GM12878 (cell line): Measurements from ENCODE around the gene BBX. TPM values are rescaled to one million over a fixed set of nuclear protein-coding genes. Genes with fewer than 3 reads are reported as not detected.

Experiments
- ATAC-seq: fragments of 200-7000 bp; cut with Tn5 transposase; 3 replicates; pipeline ENCODE4 v1.9.1; 2020; ENCODE audit warnings: mild to moderate bottlenecking, moderate library complexity
- BruUV-seq: library from RNA; stranded (reverse); fragments of 400-500 nt; replicated peaks from 2 replicates; lab custom pipeline; 2021; lab: Mats Ljungman, UMichigan
- CTCF ChIA-PET: fragments of 300-600 bp; sonication (Branson Sonifier 250); formaldehyde crosslinking; extraction: SDS; loops from one replicate; lab custom pipeline; 2021; ENCODE audit warnings: inconsistent platforms; lab: Yijun Ruan, JAX
- POLR2A ChIA-PET: fragments of 350-600 bp; formaldehyde crosslinking; extraction: SDS; loops from one replicate; lab custom pipeline; 2021; ENCODE audit warnings: inconsistent platforms; lab: Charles Lee
- RAD21 ChIA-PET: fragments of 300-600 bp; sonication (Branson Sonifier 250); formaldehyde crosslinking; loops from one replicate; lab custom pipeline; 2023; ENCODE audit warnings: antibody characterized with exemption; ENCODE audit not compliant: unreplicated experiment; lab: Charles Lee
- SMC1A ChIA-PET: fragments of 300-600 bp; sonication (Branson Sonifier 250); formaldehyde crosslinking; loops from one replicate; lab custom pipeline; 2023; ENCODE audit not compliant: unreplicated experiment, uncharacterized antibody; lab: Charles Lee
- DNase-seq: peaks from one replicate; pipeline ENCODE4 v3.0.0-alpha.2; 2011; ENCODE audit warnings: low read depth, low spot score
- FAIRE-seq: peaks from 3 replicates; lab custom pipeline; 2011; peaks lifted over from hg19 to GRCh38; lab: Jason Lieb, UNC
- H2AFZ ChIP-seq: 2 replicates; pipeline ENCODE4 v1.6.0; 2011; ENCODE audit warnings: low read depth, low read length, control low read depth; ENCODE audit not compliant: control insufficient read depth
- H3K27ac ChIP-seq: 2 replicates; pipeline ENCODE4 v1.5.1; 2011; ENCODE audit warnings: control low read depth; ENCODE audit not compliant: control insufficient read depth, insufficient read depth
- H3K27me3 ChIP-seq, 2 experiments: replicated peaks in 1 of 2; 2 replicates each; pipeline versions ENCODE4 v1.6.0 to v1.6.1; 2011; ENCODE audit warnings: low read length in 1 of 2; ENCODE audit not compliant: control insufficient read depth in 2 of 2, insufficient read depth in 2 of 2
- H3K36me3 ChIP-seq, 2 experiments: 2 replicates each; pipeline ENCODE4 v1.5.1; 2011; ENCODE audit warnings: low read length in 1 of 2; ENCODE audit not compliant: control insufficient read depth in 2 of 2, insufficient read depth in 2 of 2
- H3K4me1 ChIP-seq: 2 replicates; pipeline ENCODE4 v1.6.1; 2011; ENCODE audit warnings: mild to moderate bottlenecking, low read length, moderate library complexity, mixed read lengths; ENCODE audit not compliant: control insufficient read depth, insufficient read depth
- H3K4me2 ChIP-seq: 2 replicates; pipeline ENCODE4 v1.6.0; 2011; ENCODE audit warnings: control low read depth; ENCODE audit not compliant: control insufficient read depth, insufficient read depth
- H3K4me3 ChIP-seq: fragments of 200-600 bp; sonication (generic); 2 replicates; pipeline ENCODE4 v1.5.1; 2016
- H3K79me2 ChIP-seq: 2 replicates; pipeline ENCODE4 v1.6.0; 2011; ENCODE audit warnings: low read length; ENCODE audit not compliant: control insufficient read depth, insufficient read depth
- H3K9ac ChIP-seq: 2 replicates; pipeline ENCODE4 v1.8.0; 2011; ENCODE audit warnings: low read length, control low read depth, mixed read lengths; ENCODE audit not compliant: control insufficient read depth, insufficient read depth
- H3K9me3 ChIP-seq: replicated peaks from 3 replicates; pipeline ENCODE4 v1.5.1; 2011; ENCODE audit warnings: mild to moderate bottlenecking, low read length; ENCODE audit not compliant: control insufficient read depth, insufficient read depth
- H4K20me1 ChIP-seq: 2 replicates; pipeline ENCODE4 v1.6.0; 2011; ENCODE audit not compliant: control insufficient read depth, insufficient read depth
- ATF7 ChIP-seq: fragments of 450-650 bp; IDR thresholded peaks from 2 replicates; pipeline ENCODE4 v1.6.1; 2016; ENCODE audit warnings: low read depth, mild to moderate bottlenecking
- DPF2 ChIP-seq: fragments of 450-650 bp; IDR thresholded peaks from 2 replicates; pipeline ENCODE4 v1.6.1; 2017; ENCODE audit warnings: mild to moderate bottlenecking
- MXI1 ChIP-seq: fragments of 150-350 bp; IDR thresholded peaks from 2 replicates; pipeline ENCODE4 v1.6.1; 2011; ENCODE audit warnings: low read depth, mild to moderate bottlenecking, inconsistent platforms, low read length, improper control_type of control experiment
- NFIC ChIP-seq: IDR thresholded peaks from 2 replicates; pipeline ENCODE4 v1.6.1; 2012; ENCODE audit warnings: low read depth, mild to moderate bottlenecking, inconsistent platforms, low read length, moderate library complexity
- POLR2A ChIP-seq: IDR thresholded peaks from 2 replicates; pipeline ENCODE4 v1.6.1; 2011; ENCODE audit warnings: low read depth, mild to moderate bottlenecking, low read length
- STAT3 ChIP-seq: IDR thresholded peaks from 2 replicates; pipeline ENCODE4 v1.6.1; 2011; ENCODE audit warnings: low read depth, low read length, improper control_type of control experiment
- YBX1 ChIP-seq: fragments of 450-650 bp; IDR thresholded peaks from 2 replicates; pipeline ENCODE4 v1.6.1; 2016; ENCODE audit warnings: antibody characterized with exemption
- WGBS: methylation state at CpG from one replicate; pipeline ENCODE4 v1.1.6; 2016; ENCODE audit warnings: low lambda C conversion rate; ENCODE audit not compliant: insufficient replicate concordance, insufficient coverage; ENCODE audit errors: missing lambda C conversion rate; 5-methylcytosine and 5-hydroxymethylcytosine counted together
- in situ Hi-C: fragments of 300-500 bp; cut with MboI; formaldehyde crosslinking; loops from 9 replicates; pipeline ENCODE4 v1.14.3; 2018; ENCODE audit warnings: mixed read lengths
- intact Hi-C: fragments of 100-400 bp; cut with micrococcal nuclease; formaldehyde crosslinking; loops from one replicate; pipeline ENCODE4 v1.14.2; 2022; ENCODE audit not compliant: unreplicated experiment
- polyA plus RNA-seq, 11 experiments: library from polyadenylated mRNA; depleted of rRNA in 4 of 11; unstranded in 6 of 11; stranded (reverse) in 5 of 11; fragments of >200 nt; fragmentation: Nextera tagmentation in 4 of 11; fragmentation: Illumina TruSeq in 1 of 11; extraction: Ambion mirVana in 4 of 11; extraction: Trizol in 1 of 11; gene quantifications; 1 replicate in 1 of 11; 2 replicates in 10 of 11; pipeline versions ENCODE4 v1.2.1 to v1.2.3, GENCODE V29; 2011 to 2016; ENCODE audit warnings: inconsistent platforms in 2 of 11, missing spikeins in 2 of 11, low read depth in 1 of 11
- total RNA-seq, 4 experiments: library from RNA; depleted of rRNA in 3 of 4; stranded (reverse); fragments of >200 nt in 3 of 4; fragmentation: Illumina TruSeq in 1 of 4; extraction: Trizol in 1 of 4; gene quantifications; 2 replicates each; pipeline versions ENCODE4 v1.2.1 to v1.2.3, GENCODE V29; 2013 to 2021
- TF ChIP-seq, protein P1 (sequence below): IDR thresholded peaks from 2 replicates; pipeline ENCODE4 v1.6.1; 2012; ENCODE audit warnings: improper control_type of control experiment, low read depth, low read length; ENCODE audit not compliant: insufficient replicate concordance

Gene BBX
- total and polyA plus RNA-seq, 10 of the 15 experiments (the other 5 are each of a cell fraction or from before 2014, with no cell fraction given), result 13.3 to 38.5 (median 32.0) TPM

DNA sequence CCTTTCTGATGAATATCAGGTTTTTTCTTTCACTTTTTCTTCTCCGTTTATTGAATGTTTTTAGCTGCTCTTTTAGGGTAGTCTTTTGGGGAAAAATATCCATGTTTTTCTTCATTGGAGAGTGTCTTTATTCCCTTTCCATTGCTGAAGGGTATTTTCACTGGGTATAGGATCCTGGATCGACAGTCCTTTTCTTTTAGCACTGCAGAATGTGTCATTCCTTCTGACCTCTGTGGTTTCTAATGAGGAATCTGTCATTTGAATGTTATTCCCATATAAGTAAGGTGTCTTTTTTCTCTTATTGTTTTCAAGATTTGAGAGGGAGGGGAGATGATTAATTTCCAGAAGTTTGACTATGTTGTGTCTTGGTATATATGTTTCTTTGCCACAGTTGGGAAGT is 96.8 kb downstream of the BBX start:
- ChIA-PET POLR2A (no interaction called here), RAD21 (interaction anchor here (1.4 kb wide), 1 partner anchor 14 kb away, joined by 4 read pairs; no protein-coding TSS in a partner anchor), CTCF (interaction anchor here (0.8 to 1.0 kb wide), 2 partner anchors 9 to 41 kb away, joined by 3 to 5 read pairs; no protein-coding TSS in a partner anchor), SMC1A (interaction anchor here (1.5 kb wide), 1 partner anchor 20 kb away, joined by 4 read pairs; no protein-coding TSS in a partner anchor)
- 75% methylated on average over 2 of the region's 2 CpGs for WGBS
- FAIRE-seq (no peak), DNase-seq (no peak), ATAC-seq (no peak)
- no TSS peak for BruUV-seq
- H3K79me2 ChIP-seq, result peaks cover 24% of the 10 kb centered on the region
- no peak overlapping the region; the same call in 1 of the 2 replicates for H2AFZ ChIP-seq
- TF ChIP-seq ATF7 (no peak), MXI1 (no peak), STAT3 (no peak), DPF2 (no peak), NFIC (no peak), YBX1 (no peak), POLR2A (no peak)
- TF ChIP-seq, protein P1, sequence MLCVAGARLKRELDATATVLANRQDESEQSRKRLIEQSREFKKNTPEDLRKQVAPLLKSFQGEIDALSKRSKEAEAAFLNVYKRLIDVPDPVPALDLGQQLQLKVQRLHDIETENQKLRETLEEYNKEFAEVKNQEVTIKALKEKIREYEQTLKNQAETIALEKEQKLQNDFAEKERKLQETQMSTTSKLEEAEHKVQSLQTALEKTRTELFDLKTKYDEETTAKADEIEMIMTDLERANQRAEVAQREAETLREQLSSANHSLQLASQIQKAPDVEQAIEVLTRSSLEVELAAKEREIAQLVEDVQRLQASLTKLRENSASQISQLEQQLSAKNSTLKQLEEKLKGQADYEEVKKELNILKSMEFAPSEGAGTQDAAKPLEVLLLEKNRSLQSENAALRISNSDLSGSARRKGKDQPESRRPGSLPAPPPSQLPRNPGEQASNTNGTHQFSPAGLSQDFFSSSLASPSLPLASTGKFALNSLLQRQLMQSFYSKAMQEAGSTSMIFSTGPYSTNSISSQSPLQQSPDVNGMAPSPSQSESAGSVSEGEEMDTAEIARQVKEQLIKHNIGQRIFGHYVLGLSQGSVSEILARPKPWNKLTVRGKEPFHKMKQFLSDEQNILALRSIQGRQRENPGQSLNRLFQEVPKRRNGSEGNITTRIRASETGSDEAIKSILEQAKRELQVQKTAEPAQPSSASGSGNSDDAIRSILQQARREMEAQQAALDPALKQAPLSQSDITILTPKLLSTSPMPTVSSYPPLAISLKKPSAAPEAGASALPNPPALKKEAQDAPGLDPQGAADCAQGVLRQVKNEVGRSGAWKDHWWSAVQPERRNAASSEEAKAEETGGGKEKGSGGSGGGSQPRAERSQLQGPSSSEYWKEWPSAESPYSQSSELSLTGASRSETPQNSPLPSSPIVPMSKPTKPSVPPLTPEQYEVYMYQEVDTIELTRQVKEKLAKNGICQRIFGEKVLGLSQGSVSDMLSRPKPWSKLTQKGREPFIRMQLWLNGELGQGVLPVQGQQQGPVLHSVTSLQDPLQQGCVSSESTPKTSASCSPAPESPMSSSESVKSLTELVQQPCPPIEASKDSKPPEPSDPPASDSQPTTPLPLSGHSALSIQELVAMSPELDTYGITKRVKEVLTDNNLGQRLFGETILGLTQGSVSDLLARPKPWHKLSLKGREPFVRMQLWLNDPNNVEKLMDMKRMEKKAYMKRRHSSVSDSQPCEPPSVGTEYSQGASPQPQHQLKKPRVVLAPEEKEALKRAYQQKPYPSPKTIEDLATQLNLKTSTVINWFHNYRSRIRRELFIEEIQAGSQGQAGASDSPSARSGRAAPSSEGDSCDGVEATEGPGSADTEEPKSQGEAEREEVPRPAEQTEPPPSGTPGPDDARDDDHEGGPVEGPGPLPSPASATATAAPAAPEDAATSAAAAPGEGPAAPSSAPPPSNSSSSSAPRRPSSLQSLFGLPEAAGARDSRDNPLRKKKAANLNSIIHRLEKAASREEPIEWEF, result no peak
- H3K9ac ChIP-seq, result peak overlapping the region; percentile 18; the same call in 1 of the 2 replicates
- no peaks in the 10 kb centered on the region for H3K27me3 ChIP-seq
- H3K36me3 ChIP-seq, result no peaks in the 10 kb centered on the region
- H4K20me1 ChIP-seq, result no peaks in the 10 kb centered on the region
- H3K4me1 ChIP-seq, result peaks cover 15% of the 10 kb centered on the region
- intact Hi-C loops, result no loop called here
- peak overlapping the region; percentile 63 for H3K4me2 ChIP-seq
- H3K27ac ChIP-seq, result no peak overlapping the region
- H3K9me3 ChIP-seq, result no peaks in the 10 kb centered on the region; the same call in 2 of the 3 replicates
- peak overlapping the region; percentile 43; the same call in 1 of the 2 replicates for H3K4me3 ChIP-seq
- in situ Hi-C loops, result no loop called here
